HG02943 (cell line): Measurements from ENCODE around the gene MAP1B.

Experiments
- ATAC-seq: cut with Tn5 transposase; IDR thresholded peaks from one replicate; pipeline ENCODE4 v1.9.1; 2021; ENCODE audit warnings: mild to moderate bottlenecking, low read depth, moderate library complexity; ENCODE audit not compliant: unreplicated experiment

The MAP1B gene

GRCh38 chr5:72129725-72130124, 22.4 kb downstream of the MAP1B start:
- no peak for ATAC-seq

GRCh38 chr5:72130351-72130761, 23.1 kb downstream of the MAP1B start:
- no peak for ATAC-seq

GRCh38 chr5:72133212-72133990, 26.1 kb downstream of the MAP1B start:
- no peak for ATAC-seq

GRCh38 chr5:72134226-72134899, 27.1 kb downstream of the MAP1B start:
- no peak for ATAC-seq

GRCh38 chr5:72137826-72138409, 30.6 kb downstream of the MAP1B start:
- no peak for ATAC-seq

GRCh38 chr5:72138943-72139521, 31.8 kb downstream of the MAP1B start:
- ATAC-seq: no peak

GRCh38 chr5:72140711-72141110, 33.4 kb downstream of the MAP1B start:
- no peak for ATAC-seq

- no peak for ATAC-seq
Measured at GRCh38 chr5:72141440-72142355, 34.4 kb downstream of the MAP1B start.

- no peak for ATAC-seq
Measured at GRCh38 chr5:72144762-72145161, 37.5 kb downstream of the MAP1B start.

- no peak for ATAC-seq
Measured at GRCh38 chr5:72145348-72145747, 38.1 kb downstream of the MAP1B start.

GRCh38 chr5:72146056-72146455, 38.8 kb downstream of the MAP1B start:
- no peak for ATAC-seq

GRCh38 chr5:72147569-72147968, 40.3 kb downstream of the MAP1B start:
- no peak for ATAC-seq

GRCh38 chr5:72149742-72150141, 42.5 kb downstream of the MAP1B start:
- no peak for ATAC-seq

- no peak for ATAC-seq
Measured at GRCh38 chr5:72151169-72151568, 43.9 kb downstream of the MAP1B start.

GRCh38 chr5:72151646-72152045, 44.4 kb downstream of the MAP1B start:
- ATAC-seq: no peak

GRCh38 chr5:72152545-72152944, 45.3 kb downstream of the MAP1B start:
- ATAC-seq: no peak

GRCh38 chr5:72153551-72153950, 46.3 kb downstream of the MAP1B start:
- no peak for ATAC-seq

GRCh38 chr5:72154076-72154756, 46.9 kb downstream of the MAP1B start:
- no peak for ATAC-seq

GRCh38 chr5:72156946-72157624, 49.8 kb downstream of the MAP1B start:
- ATAC-seq: no peak
